GM23338 (cell line): Measurements from ENCODE around the gene RHEX. TPM values are rescaled to one million over a fixed set of nuclear protein-coding genes. Genes with fewer than 3 reads are reported as not detected.

Source experiments
- ATAC-seq: fragments of 200-7000 bp; cut with Tn5 transposase; 3 replicates; pipeline ENCODE4 v1.9.1; 2020
- DNase-seq: peaks from one replicate; pipeline ENCODE4 v3.0.0-alpha.2; 2015; ENCODE audit warnings: low spot score
- H2AFZ ChIP-seq: fragments of 200-600 bp; sonication (generic); 2 replicates; pipeline ENCODE4 v1.8.0; 2016; ENCODE audit warnings: antibody characterized with exemption, mild to moderate bottlenecking, moderate library complexity
- H3F3A ChIP-seq: fragments of 200-600 bp; sonication (generic); replicated peaks from 2 replicates; pipeline ENCODE4 v1.8.0; 2017; ENCODE audit warnings: antibody characterized with exemption, mixed run types, low read depth
- H3K27ac ChIP-seq: fragments of 200-600 bp; sonication (generic); 2 replicates; pipeline ENCODE4 v1.6.1; 2016; ENCODE audit warnings: low read depth
- H3K27me3 ChIP-seq: fragments of 200-600 bp; sonication (generic); 2 replicates; pipeline ENCODE4 v1.8.0; 2016; ENCODE audit warnings: mild to moderate bottlenecking, mixed run types, moderate library complexity; ENCODE audit not compliant: insufficient read depth
- H3K36me3 ChIP-seq: fragments of 200-600 bp; sonication (generic); 2 replicates; pipeline ENCODE4 v1.8.0; 2016; ENCODE audit warnings: mild to moderate bottlenecking; ENCODE audit not compliant: insufficient read depth
- H3K4me1 ChIP-seq: fragments of 200-600 bp; sonication (generic); 2 replicates; pipeline ENCODE4 v1.8.0; 2016; ENCODE audit warnings: mild to moderate bottlenecking, moderate library complexity; ENCODE audit not compliant: insufficient read depth
- H3K4me2 ChIP-seq: fragments of 200-600 bp; sonication (generic); 2 replicates; pipeline ENCODE4 v1.7.1; 2017; ENCODE audit warnings: mixed run types
- H3K4me3 ChIP-seq: fragments of 200-600 bp; sonication (generic); 2 replicates; pipeline ENCODE4 v1.6.1; 2016; ENCODE audit warnings: mixed run types
- H3K79me2 ChIP-seq: fragments of 200-600 bp; sonication (generic); replicated peaks from 2 replicates; pipeline ENCODE4 v1.8.0; 2017; ENCODE audit warnings: mild to moderate bottlenecking; ENCODE audit not compliant: insufficient read depth
- H3K9me2 ChIP-seq: fragments of 200-600 bp; sonication (generic); 2 replicates; pipeline ENCODE4 v1.8.0; 2017; ENCODE audit not compliant: insufficient read depth
- H4K20me1 ChIP-seq: fragments of 200-600 bp; sonication (generic); replicated peaks from 2 replicates; pipeline ENCODE4 v1.8.0; 2017; ENCODE audit warnings: mild to moderate bottlenecking; ENCODE audit not compliant: insufficient read depth
- H3K27ac Mint-ChIP-seq: 2 replicates; pipeline ENCODE4 v1.8.0; 2020; ENCODE audit warnings: inconsistent platforms, mild to moderate bottlenecking, moderate library complexity, mixed read lengths
- H3K27me3 Mint-ChIP-seq: 3 replicates; pipeline ENCODE4 v1.8.0; 2022; ENCODE audit warnings: low read depth, mild to moderate bottlenecking, moderate library complexity, mixed read lengths, inconsistent platforms; ENCODE audit not compliant: insufficient read depth, poor library complexity
- H3K36me3 Mint-ChIP-seq: 3 replicates; pipeline ENCODE4 v1.8.0; 2021; ENCODE audit warnings: low read depth, mild to moderate bottlenecking, inconsistent platforms, moderate library complexity, mixed read lengths
- H3K4me1 Mint-ChIP-seq: 3 replicates; pipeline ENCODE4 v1.8.0; 2020; ENCODE audit warnings: mild to moderate bottlenecking, inconsistent platforms, mixed read lengths
- H3K4me3 Mint-ChIP-seq: 3 replicates; pipeline ENCODE4 v1.8.0; 2021; ENCODE audit warnings: moderate library complexity, mild to moderate bottlenecking, inconsistent platforms, mixed read lengths
- H3K9me3 Mint-ChIP-seq: 3 replicates; pipeline ENCODE4 v1.8.0; 2020; ENCODE audit warnings: moderate library complexity, mild to moderate bottlenecking, inconsistent platforms, mixed read lengths
- ETS1 ChIP-seq: IDR thresholded peaks from 2 replicates; pipeline ENCODE4 v1.6.1; 2016; ENCODE audit warnings: antibody characterized with exemption
- EZH2phosphoT487 ChIP-seq: fragments of 200-600 bp; sonication (generic); IDR thresholded peaks from one replicate; pipeline ENCODE4 v1.8.1; 2018; ENCODE audit warnings: antibody characterized with exemption; ENCODE audit not compliant: unreplicated experiment
- NANOG ChIP-seq: IDR thresholded peaks from 2 replicates; pipeline ENCODE4 v1.6.1; 2016; ENCODE audit warnings: antibody characterized with exemption, borderline replicate concordance
- POLR2AphosphoS5 ChIP-seq: IDR thresholded peaks from 2 replicates; pipeline ENCODE4 v1.6.1; 2016; ENCODE audit warnings: antibody characterized with exemption, low read depth
- REST ChIP-seq: IDR thresholded peaks from one replicate; pipeline ENCODE4 v1.6.1; 2018; ENCODE audit warnings: antibody characterized with exemption; ENCODE audit not compliant: unreplicated experiment
- STAT1 ChIP-seq: IDR thresholded peaks from one replicate; pipeline ENCODE4 v1.6.1; 2016; ENCODE audit warnings: antibody characterized with exemption; ENCODE audit not compliant: unreplicated experiment
- ZNF114 ChIP-seq: fragments of 250-450 bp; sonication (Bioruptor Pico); IDR thresholded peaks from 2 replicates; pipeline ENCODE4 v1.5.0; 2020; ENCODE audit warnings: mild to moderate bottlenecking, moderate library complexity
- ZNF331 ChIP-seq: fragments of 250-450 bp; sonication (Bioruptor Pico); IDR thresholded peaks from 2 replicates; pipeline ENCODE4 v1.5.0; 2020; ENCODE audit warnings: low read depth, mild to moderate bottlenecking, moderate library complexity
- ZNF462 ChIP-seq: fragments of 250-450 bp; sonication (Bioruptor Pico); IDR thresholded peaks from 2 replicates; pipeline ENCODE4 v1.5.0; 2020; ENCODE audit warnings: mild to moderate bottlenecking, moderate library complexity
- polyA plus RNA-seq: library from polyadenylated mRNA; unstranded; fragments of >200 nt; fragmentation: Nextera tagmentation; extraction: Ambion mirVana; gene quantifications from 2 replicates; pipeline ENCODE4 v1.2.1, GENCODE V29; 2016
- total RNA-seq: library from RNA; depleted of rRNA; stranded (reverse); fragments of >200 nt; shearing (Covaris generic); gene quantifications from 2 replicates; pipeline ENCODE4 v1.2.3, GENCODE V29; 2014

Gene RHEX
- total and polyA plus RNA-seq, 2 experiments from 2014 or later, result not detected

- TF ChIP-seq ZNF462 (CRISPR knock-in tag), result no peak
- TF ChIP-seq EZH2phosphoT487, result no peak
- no peak for TF ChIP-seq ZNF331
- no peak for TF ChIP-seq ZNF114 (CRISPR knock-in tag)
- TF ChIP-seq STAT1, result no peak
- TF ChIP-seq NANOG, result no peak
Measured at GRCh38 chr1:206087091-206087490, 34.1 kb downstream of the RHEX start (continued).

GRCh38 chr1:206089341-206089740 lies 36.4 kb downstream of the RHEX start:
- ATAC-seq, result no peak
- Histone ChIP-seq H3K79me2 (no peaks in the 10 kb centered on the region), H3K4me2 (no peak overlapping the region), H3K9me2 (no peaks in the 10 kb centered on the region), H2AFZ (no peak overlapping the region), H3K4me1 (no peaks in the 10 kb centered on the region), H3K4me3 (no peak overlapping the region), H3K27ac (no peak overlapping the region), H3F3A (no peaks in the 10 kb centered on the region), H3K36me3 (no peaks in the 10 kb centered on the region), H3K27me3 (no peaks in the 10 kb centered on the region), H4K20me1 (no peaks in the 10 kb centered on the region)
- H3K4me3 Mint-ChIP-seq, result no peak overlapping the region
- H3K4me1 Mint-ChIP-seq, result no peaks in the 10 kb centered on the region
- no peak for DNase-seq
- H3K27ac Mint-ChIP-seq, result no peak overlapping the region
- H3K9me3 Mint-ChIP-seq, result no peaks in the 10 kb centered on the region
- H3K36me3 Mint-ChIP-seq, result no peaks in the 10 kb centered on the region
- H3K27me3 Mint-ChIP-seq, result peaks cover 2% of the 10 kb centered on the region
- TF ChIP-seq ZNF114 (CRISPR knock-in tag) (no peak), STAT1 (no peak), ETS1 (no peak), REST (no peak), NANOG (no peak), POLR2AphosphoS5 (no peak)
